Neural cell (in vitro differentiated cells): Measurements from ENCODE around the gene MKRN1. TPM values are rescaled to one million over a fixed set of nuclear protein-coding genes. Genes with fewer than 3 reads are reported as not detected.
"Not testable (repeated sequence)": the region's sequence is repeated elsewhere in the genome, so short reads cannot be mapped to it uniquely, and the experiment has no call there.

Experiments
- H2AFZ ChIP-seq: fragments of 200-600, 300-800 bp; sonication (generic), shearing (Covaris generic); 2 replicates; pipeline ENCODE4 v1.6.0; 2014; ENCODE audit warnings: low read depth, mild to moderate bottlenecking, antibody characterized with exemption, low read length, moderate library complexity
- H3F3A ChIP-seq: fragments of 200-600 bp; shearing (Covaris generic); 2 replicates; pipeline ENCODE4 v1.6.1; 2016; ENCODE audit warnings: mild to moderate bottlenecking, moderate library complexity, mixed read lengths, antibody characterized with exemption, low read length; ENCODE audit not compliant: insufficient read depth, poor library complexity, severe bottlenecking
- H3K27ac ChIP-seq: fragments of 200-600, 300-800 bp; sonication (generic), shearing (Covaris generic); 2 replicates; pipeline ENCODE4 v1.5.1; 2014; ENCODE audit warnings: mild to moderate bottlenecking, low read length, moderate library complexity
- H3K27me3 ChIP-seq: fragments of 300-800, 200-600 bp; sonication (generic), shearing (Covaris generic); 2 replicates; pipeline ENCODE4 v1.6.0; 2014; ENCODE audit warnings: mild to moderate bottlenecking, low read depth, low read length, moderate library complexity; ENCODE audit not compliant: insufficient read depth
- H3K36me3 ChIP-seq: fragments of 300-800, 200-600 bp; sonication (generic), shearing (Covaris generic); 2 replicates; pipeline ENCODE4 v1.5.1; 2014; ENCODE audit warnings: mild to moderate bottlenecking, antibody characterized with exemption, low read length, moderate library complexity; ENCODE audit not compliant: insufficient read depth
- H3K4me2 ChIP-seq: fragments of 300-800, 200-600 bp; sonication (generic), shearing (Covaris generic); 2 replicates; pipeline ENCODE4 v1.6.0; 2014; ENCODE audit warnings: mild to moderate bottlenecking, low read length
- H3K4me3 ChIP-seq: fragments of 300-800, 200-600 bp; sonication (generic), shearing (Covaris generic); 2 replicates; pipeline ENCODE4 v1.5.1; 2014; ENCODE audit warnings: mild to moderate bottlenecking, low read length, moderate library complexity
- H3K79me2 ChIP-seq: fragments of 200-600 bp; shearing (Covaris generic); replicated peaks from 2 replicates; pipeline ENCODE4 v1.6.0; 2014; ENCODE audit warnings: mild to moderate bottlenecking, low read length, moderate library complexity; ENCODE audit not compliant: insufficient read depth
- H3K9ac ChIP-seq: fragments of 300-800, 200-600 bp; sonication (generic), shearing (Covaris generic); 2 replicates; pipeline ENCODE4 v1.6.1; 2016; ENCODE audit warnings: mild to moderate bottlenecking, low read length, mixed read lengths
- H3K9me2 ChIP-seq: fragments of 200-600 bp; shearing (Covaris generic); 2 replicates; pipeline ENCODE4 v1.6.1; 2016; ENCODE audit warnings: mild to moderate bottlenecking, low read length, mixed read lengths; ENCODE audit not compliant: insufficient read depth
- H3K9me3 ChIP-seq: fragments of 200-600, 300-800 bp; sonication (generic), shearing (Covaris generic); 2 replicates; pipeline ENCODE4 v1.6.1; 2016; ENCODE audit warnings: mild to moderate bottlenecking, mixed run types, low read length, moderate library complexity, mixed read lengths
- H4K20me1 ChIP-seq: fragments of 200-600 bp; shearing (Covaris generic); 2 replicates; pipeline ENCODE4 v1.6.1; 2016; ENCODE audit warnings: mild to moderate bottlenecking, mixed run types; ENCODE audit not compliant: insufficient read depth
- EP300 ChIP-seq: fragments of 450-650 bp; conservative IDR thresholded peaks from 2 replicates; pipeline ENCODE4 v1.6.1; 2014; ENCODE audit warnings: antibody characterized with exemption, mild to moderate bottlenecking, moderate library complexity; ENCODE audit not compliant: poor library complexity, severe bottlenecking
- EZH2 ChIP-seq: fragments of 200-600, 300-800 bp; shearing (Covaris generic), sonication (generic); IDR thresholded peaks from 2 replicates; pipeline ENCODE4 v1.6.1; 2014; ENCODE audit warnings: antibody characterized with exemption, low read length, borderline replicate concordance, mild to moderate bottlenecking; ENCODE audit not compliant: insufficient read depth, poor library complexity, severe bottlenecking
- MXI1 ChIP-seq: fragments of 450-650 bp; conservative IDR thresholded peaks from 2 replicates; pipeline ENCODE4 v1.6.1; 2014; ENCODE audit warnings: antibody characterized with exemption, mild to moderate bottlenecking; ENCODE audit not compliant: poor library complexity, severe bottlenecking
- POLR2AphosphoS5 ChIP-seq: IDR thresholded peaks from 2 replicates; pipeline ENCODE4 v1.6.1; 2012
- RAD21 ChIP-seq: fragments of 450-650 bp; conservative IDR thresholded peaks from 2 replicates; pipeline ENCODE4 v1.6.1; 2014; ENCODE audit warnings: antibody characterized with exemption, mild to moderate bottlenecking, moderate library complexity
- REST ChIP-seq: IDR thresholded peaks from 2 replicates; pipeline ENCODE4 v1.6.1; 2012; ENCODE audit warnings: borderline replicate concordance
- SMC3 ChIP-seq: fragments of 450-650 bp; conservative IDR thresholded peaks from 2 replicates; pipeline ENCODE4 v1.6.1; 2014; ENCODE audit warnings: antibody characterized with exemption, mild to moderate bottlenecking, moderate library complexity; ENCODE audit not compliant: poor library complexity
- TAF1 ChIP-seq: IDR thresholded peaks from 2 replicates; pipeline ENCODE4 v1.6.1; 2012; ENCODE audit warnings: low read depth
- polyA plus RNA-seq: library from polyadenylated mRNA; depleted of rRNA; stranded (reverse); fragments of >200 nt; gene quantifications from 2 replicates; pipeline ENCODE4 v1.2.3, GENCODE V29; 2014
- TF ChIP-seq, protein P1 (sequence below): fragments of 450-650 bp; IDR thresholded peaks from 2 replicates; pipeline ENCODE4 v1.5.1; 2014; ENCODE audit warnings: antibody characterized with exemption, mild to moderate bottlenecking, moderate library complexity; ENCODE audit not compliant: poor library complexity, severe bottlenecking

Gene MKRN1
- polyA plus RNA-seq, 1 donor from 2014 or later, result 251 TPM

DNA sequence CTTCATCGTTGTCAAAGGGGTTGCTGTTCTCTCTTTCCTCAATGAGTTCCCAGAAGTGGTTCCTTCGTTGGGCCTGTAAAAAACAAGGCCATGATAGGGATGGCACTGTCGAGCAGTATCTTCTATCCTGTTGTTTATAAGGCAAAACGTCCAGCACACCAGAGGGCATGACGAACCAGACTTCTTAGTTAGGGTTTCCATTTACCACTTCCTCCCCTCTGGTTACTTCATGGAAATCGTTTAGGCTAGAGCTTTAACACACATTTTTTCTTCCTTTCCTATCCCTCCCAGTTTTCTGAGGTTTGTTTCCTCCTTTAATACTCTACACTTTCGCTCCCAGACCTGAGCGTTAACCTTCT lies 24.7 kb downstream of the MKRN1 start:
- no peak for TF ChIP-seq EZH2
- TF ChIP-seq, protein P1, sequence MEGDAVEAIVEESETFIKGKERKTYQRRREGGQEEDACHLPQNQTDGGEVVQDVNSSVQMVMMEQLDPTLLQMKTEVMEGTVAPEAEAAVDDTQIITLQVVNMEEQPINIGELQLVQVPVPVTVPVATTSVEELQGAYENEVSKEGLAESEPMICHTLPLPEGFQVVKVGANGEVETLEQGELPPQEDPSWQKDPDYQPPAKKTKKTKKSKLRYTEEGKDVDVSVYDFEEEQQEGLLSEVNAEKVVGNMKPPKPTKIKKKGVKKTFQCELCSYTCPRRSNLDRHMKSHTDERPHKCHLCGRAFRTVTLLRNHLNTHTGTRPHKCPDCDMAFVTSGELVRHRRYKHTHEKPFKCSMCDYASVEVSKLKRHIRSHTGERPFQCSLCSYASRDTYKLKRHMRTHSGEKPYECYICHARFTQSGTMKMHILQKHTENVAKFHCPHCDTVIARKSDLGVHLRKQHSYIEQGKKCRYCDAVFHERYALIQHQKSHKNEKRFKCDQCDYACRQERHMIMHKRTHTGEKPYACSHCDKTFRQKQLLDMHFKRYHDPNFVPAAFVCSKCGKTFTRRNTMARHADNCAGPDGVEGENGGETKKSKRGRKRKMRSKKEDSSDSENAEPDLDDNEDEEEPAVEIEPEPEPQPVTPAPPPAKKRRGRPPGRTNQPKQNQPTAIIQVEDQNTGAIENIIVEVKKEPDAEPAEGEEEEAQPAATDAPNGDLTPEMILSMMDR, result no peak
- TF ChIP-seq SMC3, result no peak
- TF ChIP-seq MXI1, result no peak
- TF ChIP-seq REST, result no peak
- TF ChIP-seq POLR2AphosphoS5, result no peak
- no peak for TF ChIP-seq RAD21
- TF ChIP-seq TAF1, result no peak
- TF ChIP-seq EP300, result no peak
- Histone ChIP-seq H3K79me2 (no peaks in the 10 kb centered on the region), H3K4me2 (no peak overlapping the region), H3K27me3 (no peaks in the 10 kb centered on the region), H3K9me3 (no peaks in the 10 kb centered on the region), H2AFZ (no peak overlapping the region), H3K4me3 (no peak overlapping the region), H4K20me1 (no peaks in the 10 kb centered on the region), H3K27ac (no peak overlapping the region), H3K9me2 (no peaks in the 10 kb centered on the region), H3F3A (no peaks in the 10 kb centered on the region), H3K9ac (no peak overlapping the region), H3K36me3 (peaks cover 9% of the 10 kb centered on the region)

- not testable (repeated sequence) for H3K36me3 ChIP-seq, H3K27ac ChIP-seq, H3K79me2 ChIP-seq, H4K20me1 ChIP-seq, H3K4me2 ChIP-seq, H3K9me3 ChIP-seq, H3K27me3 ChIP-seq, H3K9me2 ChIP-seq, H3K4me3 ChIP-seq, H3K9ac ChIP-seq, H3F3A ChIP-seq, H2AFZ ChIP-seq
These were observed 25.3 kb downstream of the MKRN1 start for GRCh38 chr7:140453785-140454656.
